Measurements from ENCODE around the gene RPS28. TPM values are rescaled to one million over a fixed set of nuclear protein-coding genes. Genes with fewer than 3 reads are reported as not detected.

RPS28 gene
- polyA plus RNA-seq, 1 experiment, result 371 TPM

GRCh38 chr19:8366961-8367326, 45.6 kb downstream of the RPS28 start:
- no peaks in the 10 kb centered on the region for H3K27me3 ChIP-seq (ENCODE audit: control insufficient read depth, insufficient read depth, low read length)
- ChIA-PET POLR2A (interaction anchor here (0.9 kb wide), 1 partner anchor 78 kb away, joined by 3 read pairs; the partner anchor contains the start of gene HNRNPM), CTCF (interaction anchor here (0.9 to 2.1 kb wide), 3 partner anchors 12 to 46 kb away, joined by 3 to 14 read pairs (median 4); partner anchors contain the start of gene MARCHF2)
- peaks cover 3% of the 10 kb centered on the region for H3K36me3 ChIP-seq (ENCODE audit: control insufficient read depth, insufficient read depth, low read length)
- H3K4me3 ChIP-seq (ENCODE audit: low read depth, low read length), result 0 out of 2 replicates have a peak overlapping the region, but pooled peaks have one; percentile 6
- TF ChIP-seq, protein P1, sequence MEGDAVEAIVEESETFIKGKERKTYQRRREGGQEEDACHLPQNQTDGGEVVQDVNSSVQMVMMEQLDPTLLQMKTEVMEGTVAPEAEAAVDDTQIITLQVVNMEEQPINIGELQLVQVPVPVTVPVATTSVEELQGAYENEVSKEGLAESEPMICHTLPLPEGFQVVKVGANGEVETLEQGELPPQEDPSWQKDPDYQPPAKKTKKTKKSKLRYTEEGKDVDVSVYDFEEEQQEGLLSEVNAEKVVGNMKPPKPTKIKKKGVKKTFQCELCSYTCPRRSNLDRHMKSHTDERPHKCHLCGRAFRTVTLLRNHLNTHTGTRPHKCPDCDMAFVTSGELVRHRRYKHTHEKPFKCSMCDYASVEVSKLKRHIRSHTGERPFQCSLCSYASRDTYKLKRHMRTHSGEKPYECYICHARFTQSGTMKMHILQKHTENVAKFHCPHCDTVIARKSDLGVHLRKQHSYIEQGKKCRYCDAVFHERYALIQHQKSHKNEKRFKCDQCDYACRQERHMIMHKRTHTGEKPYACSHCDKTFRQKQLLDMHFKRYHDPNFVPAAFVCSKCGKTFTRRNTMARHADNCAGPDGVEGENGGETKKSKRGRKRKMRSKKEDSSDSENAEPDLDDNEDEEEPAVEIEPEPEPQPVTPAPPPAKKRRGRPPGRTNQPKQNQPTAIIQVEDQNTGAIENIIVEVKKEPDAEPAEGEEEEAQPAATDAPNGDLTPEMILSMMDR (IDR thresholded peaks at IDR 0.05; ENCODE audit: insufficient read depth, low read depth, low read length), result no peak
- no peak for DNase-seq (ENCODE audit: low read depth)

- DNase-seq (ENCODE audit: low read depth), result peak; percentile 82
- ChIA-PET POLR2A (interaction anchor here (0.8 to 0.9 kb wide), 2 partner anchors 23 to 77 kb away, joined by 3 to 5 read pairs; partner anchors contain the start of genes HNRNPM and RAB11B), CTCF (interaction anchor here (0.9 to 2.1 kb wide), 3 partner anchors 12 to 46 kb away, joined by 3 to 14 read pairs (median 4); partner anchors contain the start of gene MARCHF2)
- peaks cover 3% of the 10 kb centered on the region for H3K36me3 ChIP-seq (ENCODE audit: control insufficient read depth, insufficient read depth, low read length)
- H3K4me3 ChIP-seq (ENCODE audit: low read depth, low read length), result 0 out of 2 replicates have a peak overlapping the region, but pooled peaks have one; percentile 6
- no peaks in the 10 kb centered on the region for H3K27me3 ChIP-seq (ENCODE audit: control insufficient read depth, insufficient read depth, low read length)
- TF ChIP-seq, protein P1 (IDR thresholded peaks at IDR 0.05; ENCODE audit: insufficient read depth, low read depth, low read length), result no peak
These were observed 46.2 kb downstream of the RPS28 start for GRCh38 chr19:8367327-8368001.

DNA sequence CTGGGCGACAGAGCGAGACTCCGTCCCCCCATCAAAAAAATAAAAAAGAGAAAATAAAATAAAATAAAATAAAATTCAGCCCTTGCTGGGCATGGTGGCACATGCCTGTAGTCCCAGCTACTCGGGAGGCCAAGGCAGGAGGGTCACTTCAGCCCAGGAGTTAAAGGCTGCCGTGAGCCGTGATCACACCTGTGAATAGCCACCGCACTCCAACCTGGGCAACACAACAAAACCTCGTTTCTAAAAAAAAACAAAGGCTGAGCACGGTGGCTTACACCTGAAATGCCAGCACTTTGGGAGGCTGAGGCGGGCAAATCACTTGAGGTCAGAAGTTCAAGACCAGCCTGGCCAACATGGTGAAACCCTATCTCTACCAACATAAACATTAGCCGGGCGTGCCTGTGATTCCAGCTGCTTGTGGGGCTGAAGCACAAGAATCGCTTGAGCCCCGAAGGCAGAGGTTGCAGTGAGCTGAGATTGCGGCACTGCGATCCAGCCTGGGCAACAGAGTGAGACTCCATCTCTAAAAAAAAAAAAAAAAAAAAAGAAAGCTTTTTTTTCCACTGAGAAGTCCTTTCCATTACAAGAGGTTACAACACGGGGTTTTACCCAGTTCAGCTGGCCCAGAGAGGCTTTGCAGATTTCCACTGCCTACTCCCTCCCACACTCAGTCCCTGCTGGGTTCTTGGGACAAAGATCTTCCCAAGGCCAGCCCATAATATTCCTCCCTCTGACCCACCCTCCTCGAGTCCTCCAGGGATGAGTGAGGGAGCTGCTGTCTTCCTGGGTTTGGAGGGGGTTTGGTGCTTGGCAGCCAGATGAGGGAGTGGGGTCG, 49.1 kb downstream of the RPS28 start:
- no peak for DNase-seq (ENCODE audit: low read depth)
- TF ChIP-seq, protein P1 (IDR thresholded peaks at IDR 0.05; ENCODE audit: insufficient read depth, low read depth, low read length), result no peak
- ChIA-PET POLR2A (no interaction called here), CTCF (interaction anchor here (1.7 kb wide), 1 partner anchor 16 kb away, joined by 4 read pairs; no protein-coding TSS in a partner anchor)
- Histone ChIP-seq H3K36me3 (ENCODE audit: control insufficient read depth, insufficient read depth, low read length) (peaks cover 12% of the 10 kb centered on the region), H3K27me3 (ENCODE audit: control insufficient read depth, insufficient read depth, low read length) (no peaks in the 10 kb centered on the region), H3K4me3 (ENCODE audit: low read depth, low read length) (no peak overlapping the region)

GRCh38 chr19:8371011-8371804, 49.9 kb downstream of the RPS28 start:
- H3K27me3 ChIP-seq (ENCODE audit: control insufficient read depth, insufficient read depth, low read length), result no peaks in the 10 kb centered on the region
- POLR2A ChIA-PET, result no interaction called here
- peaks cover 12% of the 10 kb centered on the region for H3K36me3 ChIP-seq (ENCODE audit: control insufficient read depth, insufficient read depth, low read length)
- CTCF ChIA-PET, result no interaction called here
- H3K4me3 ChIP-seq (ENCODE audit: low read depth, low read length), result no peak overlapping the region
- TF ChIP-seq, protein P1 (IDR thresholded peaks at IDR 0.05; ENCODE audit: insufficient read depth, low read depth, low read length), result no peak
- no peak for DNase-seq (ENCODE audit: low read depth)

Other genes with a start within 250 kb of the RPS28 start
- gene FBN3, start 171.9 kb upstream of the RPS28 start, polyA plus RNA-seq (2011; rRNA removed), result not detected in 2 replicates
- gene CERS4, start 112.1 kb upstream of the RPS28 start, polyA plus RNA-seq (2011; rRNA removed), result 7.6 and 7.7 TPM in 2 replicates
- gene CD320, start 13.1 kb upstream of the RPS28 start, polyA plus RNA-seq (2011; rRNA removed), result 23.7 and 40.4 TPM in 2 replicates
- gene NDUFA7, start 121 bp upstream of the RPS28 start, polyA plus RNA-seq (2011; rRNA removed), result 40.5 and 48.3 TPM in 2 replicates
- gene KANK3, start 21.8 kb downstream of the RPS28 start, polyA plus RNA-seq (2011; rRNA removed), result 0.02 TPM in 1 of 2 replicates, not detected in the other
- 2.2 and 3.2 TPM in 2 replicates for gene ANGPTL4, start 42.7 kb downstream of the RPS28 start, polyA plus RNA-seq (2011; rRNA removed)
- 27.3 and 50.0 TPM in 2 replicates for gene RAB11B, start 68.9 kb downstream of the RPS28 start, polyA plus RNA-seq (2011; rRNA removed)
- gene MARCHF2, start 91.8 kb downstream of the RPS28 start, polyA plus RNA-seq (2011; rRNA removed), result 27.3 and 39.3 TPM in 2 replicates
- gene HNRNPM, start 123.5 kb downstream of the RPS28 start, polyA plus RNA-seq (2011; rRNA removed), result 60.2 and 81.6 TPM in 2 replicates
- 0.04 TPM in 1 of 2 replicates, not detected in the other for gene PRAM1, start 181.1 kb downstream of the RPS28 start, polyA plus RNA-seq (2011; rRNA removed)
- gene ZNF414, start 192.7 kb downstream of the RPS28 start, polyA plus RNA-seq (2011; rRNA removed), result 3.7 and 5.7 TPM in 2 replicates